GM21526 (cell line): ENCODE results near the gene ZNRF3.

Experiments used
- ATAC-seq: cut with Tn5 transposase; IDR thresholded peaks from one replicate; pipeline ENCODE4 v1.9.1; 2021; ENCODE audit warnings: moderate library complexity; ENCODE audit not compliant: unreplicated experiment, low FRiP score

Gene ZNRF3

DNA sequence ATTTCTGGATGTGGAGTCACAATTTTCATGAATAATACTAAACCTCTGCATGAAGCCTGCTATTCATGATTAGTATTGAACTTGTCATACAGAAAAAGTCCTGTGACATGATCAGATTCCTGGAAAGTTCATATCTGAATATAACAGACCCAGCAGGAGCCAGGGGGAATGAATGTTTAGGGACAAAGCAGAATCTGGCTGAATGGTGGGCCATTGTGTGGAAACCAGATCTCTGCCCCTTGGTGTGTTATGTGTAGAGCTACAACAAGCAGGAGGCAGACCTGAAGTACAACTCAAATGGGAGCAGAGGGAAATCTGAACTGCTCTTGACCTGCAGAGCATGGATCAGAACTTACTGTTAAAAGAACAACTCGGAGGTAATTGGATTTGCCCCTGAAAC, 219.7 kb downstream of the ZNRF3 start:
- ATAC-seq = no peak

- ATAC-seq = no peak
These were observed 222.1 kb downstream of the ZNRF3 start for GRCh38 chr22:29105468-29105867.

GRCh38 chr22:29106839-29107238, 223.5 kb downstream of the ZNRF3 start:
- no peak for ATAC-seq
